Neural cell (in vitro differentiated cells): ENCODE results near the gene ADSS1.

Experiments used
- CTCF ChIP-seq: fragments of 450-650 bp; IDR thresholded peaks from 2 replicates; pipeline ENCODE4 v1.5.1; 2014; ENCODE audit warnings: antibody characterized with exemption, mild to moderate bottlenecking, moderate library complexity; ENCODE audit not compliant: poor library complexity, severe bottlenecking
- EP300 ChIP-seq: fragments of 450-650 bp; conservative IDR thresholded peaks from 2 replicates; pipeline ENCODE4 v1.6.1; 2014; ENCODE audit warnings: antibody characterized with exemption, mild to moderate bottlenecking, moderate library complexity; ENCODE audit not compliant: poor library complexity, severe bottlenecking
- EZH2 ChIP-seq: fragments of 200-600, 300-800 bp; shearing (Covaris generic), sonication (generic); IDR thresholded peaks from 2 replicates; pipeline ENCODE4 v1.6.1; 2014; ENCODE audit warnings: antibody characterized with exemption, low read length, borderline replicate concordance, mild to moderate bottlenecking; ENCODE audit not compliant: insufficient read depth, poor library complexity, severe bottlenecking

- TF ChIP-seq EP300 = no peak
- no peak for TF ChIP-seq EZH2
- TF ChIP-seq CTCF = no peak
Measured at GRCh38 chr14:104791425-104791824, 67.4 kb downstream of the ADSS1 start.
